ENCODE results near the gene KCNMB2.

The KCNMB2 gene

DNA sequence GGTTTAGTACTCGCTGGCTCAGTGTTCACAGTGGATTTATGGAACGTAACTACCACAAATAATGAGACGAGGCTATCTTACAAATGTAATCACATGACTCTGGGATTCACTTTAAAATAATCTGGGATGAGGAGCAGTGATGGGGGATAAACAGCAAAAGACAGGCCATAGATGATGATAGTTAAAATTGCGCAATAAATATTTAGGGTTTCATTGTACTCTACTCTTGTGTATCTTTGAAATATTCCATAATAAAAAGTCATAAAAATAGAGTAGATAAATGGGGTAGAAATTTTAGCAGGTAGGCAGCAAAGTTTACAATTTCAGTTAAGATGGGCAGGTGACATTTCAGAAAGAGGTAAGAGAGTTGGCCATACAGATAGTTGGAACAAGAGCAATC, 196.6 kb downstream of the KCNMB2 start:
- no peak for TF ChIP-seq CTCF (IDR thresholded peaks at IDR 0.05)
- no peaks in the 10 kb centered on the region for H3K36me3 ChIP-seq
- H3K4me3 ChIP-seq (ENCODE audit: low read depth in 1 of 2, low read length in 1 of 2): no peak overlapping the region

DNA sequence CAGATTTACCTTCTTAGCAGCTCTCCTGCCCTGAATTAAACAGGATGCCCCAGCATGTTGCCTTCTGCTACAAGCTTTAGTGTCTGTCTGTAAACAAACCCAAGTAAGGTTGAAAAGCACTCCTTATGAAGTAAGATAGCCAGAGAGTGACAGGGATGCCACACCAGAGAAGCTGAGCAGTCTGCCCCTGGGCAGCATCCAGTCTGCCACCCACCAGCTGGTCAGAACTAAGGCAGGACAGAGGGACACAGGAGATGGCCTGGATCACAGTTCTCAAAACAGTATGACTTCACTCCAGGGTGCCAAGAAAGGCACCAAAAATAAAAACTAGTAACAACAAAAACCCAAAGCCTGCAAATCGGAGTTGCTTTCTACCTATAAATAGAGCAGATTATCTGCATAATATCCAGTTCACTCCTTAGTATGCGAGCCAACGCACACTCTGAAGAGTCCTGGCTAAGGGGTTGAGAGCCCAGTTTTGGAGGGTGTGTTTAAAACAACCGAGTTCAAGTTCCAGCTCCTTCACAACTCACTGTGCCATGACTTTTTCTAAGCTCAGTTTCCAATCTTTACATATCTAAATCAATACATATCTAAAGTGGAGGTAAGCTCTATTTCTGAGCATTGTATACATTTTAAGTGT, 198.9 kb downstream of the KCNMB2 start:
- H3K36me3 ChIP-seq: no peaks in the 10 kb centered on the region
- no peaks in the 10 kb centered on the region for H3K9me3 ChIP-seq
- no peaks in the 10 kb centered on the region for H3K4me1 ChIP-seq (ENCODE audit: control insufficient read depth in 1 of 2, insufficient read depth in 1 of 2, low read depth in 1 of 2, low read length in 1 of 2)
- no peak overlapping the region for H3K4me3 ChIP-seq (ENCODE audit: low read depth in 1 of 2, low read length in 1 of 2)
- H3K27ac ChIP-seq: no peak overlapping the region
- no peak for TF ChIP-seq CTCF (IDR thresholded peaks at IDR 0.05)
- no peaks in the 10 kb centered on the region for H3K27me3 ChIP-seq

More for the DNA sequence above, 196.6 kb downstream of the KCNMB2 start:
- H3K27me3 ChIP-seq: no peaks in the 10 kb centered on the region
- H3K9me3 ChIP-seq: no peaks in the 10 kb centered on the region
- no peaks in the 10 kb centered on the region for H3K4me1 ChIP-seq (ENCODE audit: control insufficient read depth in 1 of 2, insufficient read depth in 1 of 2, low read depth in 1 of 2, low read length in 1 of 2)
- H3K27ac ChIP-seq: no peak overlapping the region

- no peak for TF ChIP-seq CTCF (IDR thresholded peaks at IDR 0.05)
Observed at GRCh38 chr3:178736300-178736699, 200.1 kb downstream of the KCNMB2 start.

GRCh38 chr3:178739720-178740119, 203.5 kb downstream of the KCNMB2 start:
- no peaks in the 10 kb centered on the region for H3K27me3 ChIP-seq

More at GRCh38 chr3:178736300-178736699, 200.1 kb downstream of the KCNMB2 start:
- no peaks in the 10 kb centered on the region for H3K4me1 ChIP-seq (ENCODE audit: control insufficient read depth in 1 of 2, insufficient read depth in 1 of 2, low read depth in 1 of 2, low read length in 1 of 2)
- H3K36me3 ChIP-seq: no peaks in the 10 kb centered on the region
- H3K27me3 ChIP-seq: no peaks in the 10 kb centered on the region
- H3K27ac ChIP-seq: no peak overlapping the region
- no peak overlapping the region for H3K4me3 ChIP-seq (ENCODE audit: low read depth in 1 of 2, low read length in 1 of 2)
- no peaks in the 10 kb centered on the region for H3K9me3 ChIP-seq

DNA sequence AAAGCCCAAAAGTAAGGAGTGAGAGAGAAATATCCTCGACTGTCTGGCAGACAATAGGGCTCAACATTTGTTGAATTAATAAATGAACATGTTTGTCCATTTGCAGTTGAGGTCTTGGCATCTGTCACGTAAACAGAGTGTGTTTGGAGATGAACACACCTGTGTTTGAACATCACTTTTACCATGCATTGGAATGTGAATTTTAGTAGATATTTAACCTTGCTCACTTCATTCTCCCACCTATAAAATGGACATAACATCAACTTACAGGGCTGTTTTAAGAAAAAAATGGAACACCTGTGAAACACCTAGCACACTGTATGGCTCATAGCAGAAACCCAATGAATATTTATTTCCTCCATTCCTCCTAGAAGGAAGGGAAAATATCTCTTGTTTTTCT, 204.8 kb downstream of the KCNMB2 start:
- Histone ChIP-seq H3K9me3 (no peaks in the 10 kb centered on the region), H3K36me3 (no peaks in the 10 kb centered on the region), H3K27me3 (no peaks in the 10 kb centered on the region), H3K4me1 (ENCODE audit: control insufficient read depth in 1 of 2, insufficient read depth in 1 of 2, low read depth in 1 of 2, low read length in 1 of 2) (no peaks in the 10 kb centered on the region), H3K27ac (no peak overlapping the region), H3K4me3 (ENCODE audit: low read depth in 1 of 2, low read length in 1 of 2) (no peak overlapping the region)
- no peak for TF ChIP-seq CTCF (IDR thresholded peaks at IDR 0.05)

More at GRCh38 chr3:178739720-178740119, 203.5 kb downstream of the KCNMB2 start:
- no peak for TF ChIP-seq CTCF (IDR thresholded peaks at IDR 0.05)
- Histone ChIP-seq H3K36me3 (no peaks in the 10 kb centered on the region), H3K9me3 (no peaks in the 10 kb centered on the region), H3K27ac (no peak overlapping the region), H3K4me3 (ENCODE audit: low read depth in 1 of 2, low read length in 1 of 2) (no peak overlapping the region), H3K4me1 (ENCODE audit: control insufficient read depth in 1 of 2, insufficient read depth in 1 of 2, low read depth in 1 of 2, low read length in 1 of 2) (no peaks in the 10 kb centered on the region)
